Gastrocnemius medialis (tissue), 4 donors: ENCODE data around the gene ZNF77. TPM values are rescaled to one million over a fixed set of nuclear protein-coding genes. Genes with fewer than 3 reads are reported as not detected.

Experiments used
- ATAC-seq, 2 donors: fragments of 150-250 bp; one replicate each; pipeline ENCODE4 v1.9.1; 2016
- DNase-seq, 2 donors: peaks; one replicate each; pipeline ENCODE4 v3.0.0-alpha.2; 2019
- H3K27ac ChIP-seq, 4 donors: fragments of 200-600 bp; sonication (generic); 1 replicate in 1 of 4; 2 replicates in 3 of 4; pipeline ENCODE4 v1.5.1; 2016 to 2018; ENCODE audit warnings: mild to moderate bottlenecking in 2 of 4, moderate library complexity in 1 of 4
- H3K27me3 ChIP-seq, 3 donors: fragments of 200-600 bp; sonication (generic) in 2 of 3; 1 replicate in 1 of 3; 2 replicates in 2 of 3; pipeline versions ENCODE4 v1.5.1 to v1.6.0; 2016 to 2019; ENCODE audit warnings: mild to moderate bottlenecking in 1 of 3, moderate library complexity in 1 of 3
- H3K36me3 ChIP-seq, 2 donors: fragments of 200-600 bp; sonication (generic) in 1 of 2; one replicate each; pipeline ENCODE4 v1.5.1; 2017 to 2018
- H3K4me1 ChIP-seq, 2 donors: fragments of 200-600 bp; sonication (generic) in 1 of 2; one replicate each; pipeline ENCODE4 v1.5.1; 2016 to 2017; ENCODE audit warnings: mild to moderate bottlenecking in 2 of 2
- H3K4me3 ChIP-seq, 4 donors: fragments of 200-600 bp; sonication (generic) in 3 of 4; 1 replicate in 1 of 4; 2 replicates in 3 of 4; pipeline ENCODE4 v1.5.1; 2016 to 2019; ENCODE audit warnings: mild to moderate bottlenecking in 2 of 4
- H3K9me3 ChIP-seq, 3 donors: fragments of 200-600 bp; sonication (generic) in 2 of 3; 1 replicate in 1 of 3; 2 replicates in 2 of 3; pipeline ENCODE4 v1.5.1; 2016 to 2019
- POLR2A ChIP-seq, 2 donors: fragments of 450-650 bp; IDR thresholded peaks; one replicate each; pipeline ENCODE4 v1.6.1; 2017; ENCODE audit warnings: antibody characterized with exemption in 2 of 2, mild to moderate bottlenecking in 2 of 2, moderate library complexity in 2 of 2
- in situ Hi-C, 4 donors: fragments of 200-750 bp; cut with MboI; loops; one replicate each; pipeline versions ENCODE4 v1.15.0 to v1.8.0; 2017; ENCODE audit warnings: low sequenced_read_pairs in 4 of 4
- intact Hi-C: fragments of 100-400 bp; cut with DNase I; formaldehyde crosslinking; loops from one replicate; pipeline ENCODE4 v1.15.1; 2023; ENCODE audit warnings: low total_unique reads
- total RNA-seq, 4 donors: library from RNA; depleted of rRNA; stranded (reverse); fragments of >200 nt; gene quantifications; one replicate each; pipeline versions ENCODE4 v1.1.0 to v1.2.3, GENCODE V29; 2016
- TF ChIP-seq, protein P1 (sequence below), 5 experiments: fragments of 450-650 bp in 3 of 5; fragments of 200-600 bp in 2 of 5; sonication (generic) in 2 of 5; IDR thresholded peaks in 4 of 5; conservative IDR thresholded peaks in 1 of 5; 1 replicate in 4 of 5; 2 replicates in 1 of 5; pipeline ENCODE4 v1.5.1; 2016 to 2019; ENCODE audit warnings: antibody characterized with exemption in 5 of 5, mild to moderate bottlenecking in 3 of 5, moderate library complexity in 3 of 5

Gene ZNF77
- total RNA-seq, 4 donors from 2014 or later: 1.3 to 4.7 (median 1.5) TPM

DNA sequence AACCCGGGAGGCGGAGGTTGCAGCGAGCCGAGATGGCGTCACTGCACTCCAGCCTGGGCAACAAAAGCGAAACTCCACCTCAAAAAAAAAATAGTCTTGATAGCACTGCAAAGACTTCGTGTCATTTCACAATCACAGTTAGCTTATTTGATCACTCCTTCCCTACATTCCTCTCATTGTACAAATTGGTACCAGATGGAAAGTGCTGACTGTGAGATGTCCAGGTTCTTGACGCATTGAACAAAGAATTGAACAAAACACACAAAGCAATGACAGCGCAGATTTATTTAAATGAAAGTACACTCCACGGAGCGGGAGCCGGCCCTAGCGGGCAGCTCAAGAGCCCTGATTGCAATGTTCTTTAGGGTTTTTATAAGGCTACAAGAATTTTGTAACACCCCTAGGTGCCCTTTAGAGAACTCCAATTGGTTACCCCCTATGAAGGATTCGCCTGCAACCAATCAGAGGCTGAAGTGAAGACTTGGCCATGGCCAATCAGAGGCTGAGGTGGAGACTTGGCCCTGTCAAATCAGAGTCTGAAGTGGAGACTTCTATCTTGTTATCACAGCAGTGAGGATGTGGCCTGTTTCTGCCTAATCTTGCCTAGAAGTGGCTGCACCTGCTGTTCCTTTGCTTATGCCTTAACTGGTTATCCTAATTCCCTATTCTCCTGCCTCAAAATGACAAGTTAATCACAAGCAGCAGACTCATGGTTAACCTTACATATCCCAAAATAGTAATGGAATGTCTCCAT is 60.9 kb downstream of the ZNF77 start:
- in situ Hi-C loops: loop anchor here in 1 of 4 donors (10.0 kb wide), 1 partner anchor 281 kb away; no protein-coding TSS in a partner anchor
- no peak for DNase-seq
- H3K4me1 ChIP-seq: peaks cover 5 to 7% of the 10 kb centered on the region in 2 donors
- intact Hi-C loops: no loop called here
- no peaks in the 10 kb centered on the region for H3K36me3 ChIP-seq
- no peaks in the 10 kb centered on the region for H3K27me3 ChIP-seq
- no peak overlapping the region for H3K27ac ChIP-seq
- TF ChIP-seq POLR2A (IDR thresholded peaks at IDR 0.05): no peak
- TF ChIP-seq, protein P1, sequence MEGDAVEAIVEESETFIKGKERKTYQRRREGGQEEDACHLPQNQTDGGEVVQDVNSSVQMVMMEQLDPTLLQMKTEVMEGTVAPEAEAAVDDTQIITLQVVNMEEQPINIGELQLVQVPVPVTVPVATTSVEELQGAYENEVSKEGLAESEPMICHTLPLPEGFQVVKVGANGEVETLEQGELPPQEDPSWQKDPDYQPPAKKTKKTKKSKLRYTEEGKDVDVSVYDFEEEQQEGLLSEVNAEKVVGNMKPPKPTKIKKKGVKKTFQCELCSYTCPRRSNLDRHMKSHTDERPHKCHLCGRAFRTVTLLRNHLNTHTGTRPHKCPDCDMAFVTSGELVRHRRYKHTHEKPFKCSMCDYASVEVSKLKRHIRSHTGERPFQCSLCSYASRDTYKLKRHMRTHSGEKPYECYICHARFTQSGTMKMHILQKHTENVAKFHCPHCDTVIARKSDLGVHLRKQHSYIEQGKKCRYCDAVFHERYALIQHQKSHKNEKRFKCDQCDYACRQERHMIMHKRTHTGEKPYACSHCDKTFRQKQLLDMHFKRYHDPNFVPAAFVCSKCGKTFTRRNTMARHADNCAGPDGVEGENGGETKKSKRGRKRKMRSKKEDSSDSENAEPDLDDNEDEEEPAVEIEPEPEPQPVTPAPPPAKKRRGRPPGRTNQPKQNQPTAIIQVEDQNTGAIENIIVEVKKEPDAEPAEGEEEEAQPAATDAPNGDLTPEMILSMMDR (IDR thresholded peaks at IDR 0.05 in 4 of 5, conservative IDR thresholded peaks at IDR 0.05 in 1 of 5): no peak
- H3K4me3 ChIP-seq: no peak overlapping the region
- no peaks in the 10 kb centered on the region for H3K9me3 ChIP-seq
- ATAC-seq: no peak

Other genes starting within 250 kb of the ZNF77 start
- 1 to 10 TPM in 1 of 4 donors, under 1 TPM in 3; 0.46 to 1.1 (median 0.62) TPM for gene GNG7, start 242.3 kb downstream of the ZNF77 start, total RNA-seq
- 1 to 10 TPM in 2 of 4 donors, under 1 TPM in 1, not detected in 1; 0.62 to 2.5 (median 2.0) TPM for gene DIRAS1, start 223.6 kb downstream of the ZNF77 start, total RNA-seq
- 10 to 100 TPM; 23.1 to 60.9 (median 27.1) TPM for gene SLC39A3, start 205.0 kb downstream of the ZNF77 start, total RNA-seq
- 100 to 1,000 TPM in 2 of 4 donors, 10 to 100 TPM in 2; 70.0 to 114 (median 91.2) TPM for gene SGTA, start 161.7 kb downstream of the ZNF77 start, total RNA-seq
- 100 to 1,000 TPM in 1 of 4 donors, 10 to 100 TPM in 3; 31.5 to 114 (median 73.0) TPM for gene THOP1, start 159.5 kb downstream of the ZNF77 start, total RNA-seq
- gene ZNF554, start 125.1 kb downstream of the ZNF77 start, total RNA-seq: 1 to 10 TPM; 2.1 to 5.3 (median 2.6) TPM
- gene ZNF555, start 103.5 kb downstream of the ZNF77 start, total RNA-seq: 1 to 10 TPM; 1.9 to 5.5 (median 2.7) TPM
- under 1 TPM in 2 of 4 donors, not detected in 2; 0.26 to 0.34 TPM for gene ZNF556, start 77.6 kb downstream of the ZNF77 start, total RNA-seq
- 1 to 10 TPM in 2 of 4 donors, under 1 TPM in 2; 0.44 to 2.1 (median 0.83) TPM for gene ZNF57, start 44.0 kb downstream of the ZNF77 start, total RNA-seq
- 1 to 10 TPM in 1 of 4 donors, under 1 TPM in 1, not detected in 2; 0.62 to 1.2 TPM for gene TLE6, start 32.6 kb upstream of the ZNF77 start, total RNA-seq
- gene TLE2, start 84.3 kb upstream of the ZNF77 start, total RNA-seq: 10 to 100 TPM; 26.1 to 48.5 (median 45.2) TPM
- gene TLE5, start 117.5 kb upstream of the ZNF77 start, total RNA-seq: 100 to 1,000 TPM; 437 to 686 (median 474) TPM
- 10 to 100 TPM; 38.3 to 72.5 (median 68.5) TPM for gene GNA11, start 149.4 kb upstream of the ZNF77 start, total RNA-seq
- gene GNA15, start 191.1 kb upstream of the ZNF77 start, total RNA-seq: 1 to 10 TPM in 1 of 4 donors, under 1 TPM in 3; 0.51 to 1.2 (median 0.81) TPM
- gene S1PR4, start 233.8 kb upstream of the ZNF77 start, total RNA-seq: 1 to 10 TPM in 2 of 4 donors, under 1 TPM in 2; 0.87 to 3.4 (median 0.97) TPM
- gene NCLN, start 241.0 kb upstream of the ZNF77 start, total RNA-seq: 10 to 100 TPM; 18.2 to 54.4 (median 43.1) TPM